SIG-M5 (cell line): Measurements from ENCODE around the gene CRLF3.
"Not testable (repeated sequence)": the region's sequence is repeated elsewhere in the genome, so short reads cannot be mapped to it uniquely, and the experiment has no call there.

Source experiments
- DNase-seq: peaks from one replicate; lab custom pipeline; 2025; lab: John Stamatoyannopoulos, UW

CRLF3 gene

GRCh38 chr17:30824356-30825145, at the start of gene CRLF3:
Gene CRLF3, minus strand, starts transcription at chr17:30824692. Its CDS starts 41 bp downstream, at chr17:30824651.
- DNase-seq: peak; percentile 52

DNA sequence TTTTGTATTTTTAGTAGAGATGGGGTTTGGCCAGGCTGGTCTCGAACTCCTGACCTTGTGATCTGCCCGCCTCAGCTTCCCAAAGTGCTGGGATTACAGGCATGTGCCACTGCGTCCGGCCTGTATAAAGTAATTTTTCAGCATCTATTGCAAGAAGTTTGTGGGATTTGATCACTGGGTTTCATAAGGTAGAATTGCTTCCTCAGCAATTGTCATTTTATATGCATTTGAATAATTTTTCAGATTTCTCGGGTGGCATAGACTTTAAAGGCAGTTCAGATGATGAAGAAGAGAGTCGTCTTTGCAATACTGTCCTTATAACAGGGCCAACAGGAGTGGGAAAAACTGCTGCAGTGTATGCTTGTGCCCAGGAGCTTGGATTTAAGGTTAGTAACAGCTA, 44.5 kb upstream of the CRLF3 start:
- no peak for DNase-seq

GRCh38 chr17:30864636-30865035, 40.1 kb upstream of the CRLF3 start:
- no peak for DNase-seq

DNA sequence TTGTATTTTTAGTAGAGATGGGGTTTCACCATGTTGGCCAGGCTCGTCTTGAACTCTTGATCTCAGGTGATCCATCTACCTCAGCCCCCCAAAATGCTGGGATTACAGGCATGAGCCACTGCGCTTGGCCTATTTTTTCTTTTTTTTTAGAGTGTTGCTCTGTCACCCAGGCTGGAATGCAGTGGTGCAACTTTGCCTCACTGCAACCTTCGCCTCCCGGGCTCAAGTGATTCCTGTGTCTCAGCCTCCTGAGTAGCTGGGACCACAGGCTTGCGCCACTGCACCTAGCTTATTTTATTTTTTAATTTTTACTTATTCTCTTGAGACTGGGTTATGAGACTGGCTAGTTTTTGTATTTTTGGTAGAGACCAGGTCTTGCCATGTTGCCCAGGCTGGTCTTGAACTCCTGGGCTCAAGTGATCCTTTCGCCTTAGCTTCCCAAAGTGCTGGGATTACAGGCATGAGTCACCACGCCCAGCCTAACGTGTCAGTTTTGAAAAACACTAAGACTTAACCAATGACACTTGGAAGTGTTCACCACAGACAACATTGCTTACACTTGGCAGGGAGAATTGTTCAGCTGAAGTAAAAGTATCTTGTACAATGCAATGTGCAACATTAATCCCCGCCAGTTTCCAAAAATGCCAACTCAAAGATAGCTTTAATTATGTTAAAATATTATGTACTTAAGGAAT, 34.2 kb upstream of the CRLF3 start:
- DNase-seq: no peak

GRCh38 chr17:30854146-30854545, 29.7 kb upstream of the CRLF3 start:
- no peak for DNase-seq

- DNase-seq: no peak
Observed at GRCh38 chr17:30848021-30848420, 23.5 kb upstream of the CRLF3 start.

GRCh38 chr17:30840771-30841170, 16.3 kb upstream of the CRLF3 start:
- DNase-seq: no peak

DNA sequence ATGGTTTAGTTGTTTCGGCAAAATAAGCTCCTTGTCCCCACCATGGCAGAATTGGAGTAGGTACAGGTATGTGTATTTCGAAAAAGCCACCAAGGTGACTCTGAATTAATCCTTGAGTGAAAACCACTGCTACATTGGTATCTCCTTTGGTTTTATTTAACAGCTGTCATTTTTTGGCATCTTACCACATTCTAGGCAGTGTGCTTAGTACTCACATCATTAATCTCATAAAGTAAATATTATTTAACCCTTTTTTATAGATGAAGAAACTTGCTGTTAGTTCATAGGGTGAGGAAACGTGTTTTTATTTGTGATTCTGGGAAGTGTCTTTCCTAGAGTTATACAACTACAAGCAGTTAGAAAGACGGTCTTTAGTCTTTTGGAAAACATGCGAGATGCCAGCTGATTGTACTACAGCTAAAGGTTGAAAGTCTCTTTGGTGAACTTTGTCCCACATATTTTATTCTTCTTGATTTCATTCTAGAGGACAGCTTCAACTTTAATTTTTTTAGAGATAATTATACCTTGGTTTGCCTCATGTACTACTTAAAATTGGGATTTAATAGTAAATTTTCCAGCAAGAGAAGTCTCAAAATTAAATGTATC, 13.8 kb upstream of the CRLF3 start:
- DNase-seq: no peak

GRCh38 chr17:30832438-30833124, 8.1 kb upstream of the CRLF3 start:
- no peak for DNase-seq

DNA sequence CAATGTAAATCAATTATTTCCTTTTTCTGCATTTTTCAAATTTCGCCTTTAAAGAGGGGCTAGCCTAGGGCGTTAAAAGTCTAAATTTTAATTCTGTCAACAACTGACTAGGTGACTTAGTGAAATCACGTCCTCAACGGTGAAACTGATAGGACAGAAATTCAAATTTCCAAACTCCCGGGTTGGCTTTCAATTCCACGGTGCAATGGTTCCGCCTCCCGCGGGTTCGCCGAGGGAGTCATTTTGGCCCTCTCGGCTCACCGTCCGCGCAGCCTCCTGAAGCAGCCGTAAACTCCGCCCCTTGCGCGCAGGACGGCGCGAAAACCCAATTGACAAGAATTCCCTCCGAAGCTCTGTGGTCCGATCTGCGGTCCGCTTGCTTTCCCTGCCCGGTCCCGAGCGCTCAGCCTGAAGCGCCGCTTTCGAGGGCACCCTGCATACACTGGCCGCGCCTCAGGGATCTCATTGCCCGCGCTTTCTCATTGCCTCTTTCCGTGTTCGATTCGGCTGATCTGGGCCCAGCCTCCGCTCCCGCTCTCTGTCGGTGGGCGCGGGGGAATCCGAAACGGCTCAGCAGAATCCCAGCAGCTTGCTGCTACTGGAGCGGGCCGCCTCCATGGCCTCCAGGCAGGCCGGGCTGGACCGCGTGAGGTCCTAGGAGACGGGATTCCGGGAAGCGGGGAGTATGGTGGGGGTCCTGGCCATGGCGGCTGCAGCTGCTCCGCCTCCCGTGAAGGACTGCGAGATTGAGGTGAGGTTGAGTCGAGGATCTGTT, 7.4 kb upstream of the CRLF3 start, which contains the start of gene ATAD5:
TSS of gene ATAD5 (plus strand) at position 304 of the 775 bp plus-strand sequence. CDS start at position 686, 382 bp downstream.
- DNase-seq: peak; percentile 58

DNA sequence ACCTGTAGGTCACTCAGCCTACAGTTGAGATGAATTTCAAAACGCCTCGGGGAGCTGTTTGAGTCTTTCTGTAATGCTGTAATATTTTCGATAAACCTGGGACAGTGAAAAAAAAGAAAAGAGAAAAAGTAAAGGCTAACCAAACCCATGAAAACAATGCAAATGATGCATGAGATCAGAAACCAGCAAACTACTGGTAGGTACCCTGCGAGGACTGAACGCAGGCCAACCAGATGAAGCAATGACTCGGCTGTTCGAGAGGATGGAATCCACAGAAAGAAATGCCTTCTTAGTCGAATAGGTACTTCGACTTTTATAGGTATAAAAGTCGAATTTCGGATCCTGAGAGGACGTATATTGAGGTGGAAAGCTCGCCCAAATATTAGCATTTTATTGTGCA, 6.8 kb upstream of the CRLF3 start:
- no peak for DNase-seq

DNA sequence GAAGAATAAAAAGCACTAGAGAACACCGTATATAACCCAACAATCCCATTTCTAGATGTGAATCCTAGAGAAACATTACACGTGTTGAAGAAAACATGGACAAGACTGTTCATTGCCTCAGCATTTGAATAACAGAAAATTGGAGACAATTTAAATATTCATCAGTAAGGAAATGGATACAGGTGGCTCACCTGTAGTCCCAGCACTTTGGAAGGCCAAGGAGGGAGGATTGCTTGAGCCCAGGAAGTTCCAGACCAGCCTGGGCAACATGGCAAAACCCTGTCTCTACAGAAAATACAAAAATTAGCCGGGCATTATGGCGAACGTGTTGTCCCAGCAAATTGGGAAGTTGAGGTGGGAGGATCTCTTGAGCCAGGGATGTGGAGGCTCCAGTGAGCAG, 4.5 kb upstream of the CRLF3 start:
- no peak for DNase-seq

GRCh38 chr17:30827082-30827481, 2.6 kb upstream of the CRLF3 start:
- DNase-seq: no peak

DNA sequence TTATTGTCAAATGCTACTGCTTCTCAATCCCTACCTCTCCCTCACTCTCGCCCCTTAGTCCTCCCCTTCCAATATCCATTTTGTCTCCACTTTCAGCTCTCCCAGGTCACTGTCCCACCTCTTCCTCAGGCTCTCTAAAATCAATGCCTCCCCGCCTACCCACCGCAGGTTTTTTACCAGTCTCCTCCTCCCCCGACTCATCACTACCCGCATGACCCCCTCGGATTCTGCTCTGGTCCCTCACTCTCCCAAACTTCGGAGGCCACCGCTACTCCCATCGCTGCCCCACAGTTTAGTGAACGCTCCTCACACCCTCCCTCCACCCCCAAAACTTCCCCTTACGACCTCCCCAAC, 513 bp downstream of the CRLF3 start:
- no peak for DNase-seq

DNA sequence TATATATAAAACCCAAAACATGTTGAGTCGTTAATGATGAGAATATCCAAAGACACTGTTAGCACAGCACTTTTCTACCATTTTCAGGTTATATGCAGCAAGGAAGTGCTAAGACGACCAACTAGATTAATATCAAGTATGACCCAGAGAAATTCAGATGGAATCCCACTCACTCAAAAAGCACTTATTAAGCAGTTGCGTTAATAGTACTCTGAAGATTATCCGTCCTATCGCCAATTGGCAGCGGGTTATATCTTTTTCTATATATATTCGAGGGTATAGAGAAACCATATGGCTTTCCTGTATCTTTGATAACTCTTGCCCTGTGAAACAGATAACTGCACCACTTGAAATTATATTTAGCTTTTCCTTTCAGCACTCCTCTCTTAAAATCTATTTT, 1.1 kb downstream of the CRLF3 start:
- no peak for DNase-seq

- DNase-seq: not testable (repeated sequence)
Observed at GRCh38 chr17:30822919-30823318, 1.6 kb downstream of the CRLF3 start.

- DNase-seq: no peak
Observed at GRCh38 chr17:30821871-30822723, 2.4 kb downstream of the CRLF3 start.

DNA sequence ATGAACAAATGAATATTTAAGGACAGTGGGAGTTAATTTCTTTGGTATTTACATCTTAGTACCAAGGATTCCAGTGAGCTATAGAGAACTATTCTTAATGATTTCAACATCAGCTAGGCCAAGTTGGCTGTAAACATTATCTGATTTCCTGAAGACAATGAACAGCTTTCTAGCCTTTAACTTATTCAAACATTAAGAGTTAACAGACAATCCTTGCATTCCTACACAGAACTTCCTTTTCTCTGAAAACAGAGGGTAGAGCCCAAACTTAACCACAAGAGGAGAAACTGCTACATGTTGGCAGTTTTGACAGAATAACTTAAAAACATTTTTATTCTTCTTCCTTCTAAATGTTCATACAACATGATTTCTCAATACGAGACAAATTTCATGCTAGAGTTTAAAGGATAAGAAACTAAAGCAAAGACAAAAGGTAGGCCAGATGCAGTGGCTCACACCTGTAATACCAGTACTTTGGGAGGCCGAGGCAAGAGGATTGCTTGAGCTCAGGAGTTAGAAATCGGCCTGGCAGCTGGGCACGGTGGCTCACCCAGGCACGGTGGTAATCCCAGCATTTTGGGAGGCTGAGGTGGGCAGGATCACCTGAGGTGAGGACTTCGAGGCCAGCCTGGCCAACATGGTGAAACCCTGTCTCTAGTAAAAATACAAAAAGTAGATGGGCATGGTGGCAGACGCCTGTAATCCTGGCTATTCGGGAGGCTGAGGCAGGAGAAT, 4.4 kb downstream of the CRLF3 start:
- no peak for DNase-seq

DNA sequence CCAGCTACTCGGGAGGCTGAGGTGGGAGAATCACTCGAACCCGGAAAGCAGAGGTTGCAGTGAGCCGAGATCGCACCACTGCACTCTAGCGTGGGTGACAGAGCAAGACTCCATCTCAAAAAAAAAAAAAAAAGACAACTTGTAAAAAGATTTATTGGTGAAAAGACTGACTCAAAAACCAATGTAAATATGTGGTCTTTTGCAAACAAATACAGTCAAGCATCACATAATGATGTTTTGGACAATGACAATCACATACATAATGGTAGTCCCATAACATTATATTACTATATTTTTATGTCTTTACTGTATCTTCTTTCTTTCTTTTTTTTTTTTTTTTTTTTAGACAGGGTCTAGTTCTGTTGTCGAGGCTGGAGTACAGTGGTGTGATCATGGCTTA, 8.3 kb downstream of the CRLF3 start:
- no peak for DNase-seq

DNA sequence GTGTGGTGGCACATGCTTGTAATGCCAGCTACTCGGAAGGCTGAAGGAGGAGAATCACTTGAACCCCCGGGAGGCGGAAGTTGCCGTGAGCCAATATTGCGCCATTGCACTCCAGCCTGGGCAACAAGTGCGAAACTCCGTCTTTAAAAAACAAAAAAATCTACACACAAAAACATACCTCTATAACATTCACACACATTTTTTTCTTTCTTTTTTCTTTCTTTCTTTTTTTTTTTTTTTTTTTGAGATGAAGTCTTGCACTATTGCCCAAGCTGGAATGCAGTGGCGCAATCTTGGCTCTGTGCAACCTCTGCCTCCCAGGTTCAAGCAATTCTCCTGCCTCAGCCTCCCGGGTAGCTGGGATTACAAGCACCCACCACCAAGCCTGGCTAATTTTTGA, 9.6 kb downstream of the CRLF3 start:
- DNase-seq: peak; percentile 40
